Stomach (tissue), 4 donors: Measurements from ENCODE around the gene ANXA2R.

Experiments
- EP300 ChIP-seq: sonication (generic); formaldehyde crosslinking; IDR thresholded peaks from one replicate; pipeline ENCODE4 v1.6.1; 2017; ENCODE audit warnings: antibody characterized with exemption
- TF ChIP-seq, protein P1 (sequence below), 7 experiments: fragments of 450-650 bp in 4 of 7; fragments of 200-600 bp in 3 of 7; sonication (generic) in 3 of 7; IDR thresholded peaks; one replicate each; pipeline ENCODE4 v1.5.1; 2016 to 2019; ENCODE audit warnings: antibody characterized with exemption in 7 of 7, control low read depth in 2 of 7, mild to moderate bottlenecking in 1 of 7

DNA sequence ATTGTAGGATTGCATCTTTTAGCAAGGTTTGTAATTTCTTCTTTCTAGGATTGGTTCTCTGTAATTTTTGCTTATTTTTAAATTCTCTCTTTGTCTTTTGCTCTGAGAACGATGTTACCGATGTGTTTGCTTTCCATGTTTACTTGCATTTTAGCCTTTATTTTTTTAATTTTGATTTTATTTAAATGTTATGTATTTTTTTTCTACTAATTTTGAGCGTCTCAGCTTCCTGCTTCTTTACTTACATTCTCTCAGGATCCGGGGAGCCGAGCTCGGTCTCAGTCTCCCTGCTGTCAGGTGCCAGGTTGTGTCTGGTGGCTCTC, 20.9 kb downstream of the ANXA2R start:
- TF ChIP-seq, protein P1, sequence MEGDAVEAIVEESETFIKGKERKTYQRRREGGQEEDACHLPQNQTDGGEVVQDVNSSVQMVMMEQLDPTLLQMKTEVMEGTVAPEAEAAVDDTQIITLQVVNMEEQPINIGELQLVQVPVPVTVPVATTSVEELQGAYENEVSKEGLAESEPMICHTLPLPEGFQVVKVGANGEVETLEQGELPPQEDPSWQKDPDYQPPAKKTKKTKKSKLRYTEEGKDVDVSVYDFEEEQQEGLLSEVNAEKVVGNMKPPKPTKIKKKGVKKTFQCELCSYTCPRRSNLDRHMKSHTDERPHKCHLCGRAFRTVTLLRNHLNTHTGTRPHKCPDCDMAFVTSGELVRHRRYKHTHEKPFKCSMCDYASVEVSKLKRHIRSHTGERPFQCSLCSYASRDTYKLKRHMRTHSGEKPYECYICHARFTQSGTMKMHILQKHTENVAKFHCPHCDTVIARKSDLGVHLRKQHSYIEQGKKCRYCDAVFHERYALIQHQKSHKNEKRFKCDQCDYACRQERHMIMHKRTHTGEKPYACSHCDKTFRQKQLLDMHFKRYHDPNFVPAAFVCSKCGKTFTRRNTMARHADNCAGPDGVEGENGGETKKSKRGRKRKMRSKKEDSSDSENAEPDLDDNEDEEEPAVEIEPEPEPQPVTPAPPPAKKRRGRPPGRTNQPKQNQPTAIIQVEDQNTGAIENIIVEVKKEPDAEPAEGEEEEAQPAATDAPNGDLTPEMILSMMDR (IDR thresholded peaks at IDR 0.05), result no peak
- no peak for TF ChIP-seq EP300
